Left colon (tissue), 2 donors: ENCODE results near the gene PFDN1. TPM values are rescaled to one million over a fixed set of nuclear protein-coding genes. Genes with fewer than 3 reads are reported as not detected.
"Not testable (repeated sequence)": the region's sequence is repeated elsewhere in the genome, so short reads cannot be mapped to it uniquely, and the experiment has no call there.

Experiments used
- ATAC-seq: fragments of 200-7000 bp; cut with Tn5 transposase; one replicate; pipeline ENCODE4 v1.9.1; 2020; ENCODE audit warnings: mild to moderate bottlenecking, moderate library complexity
- DNase-seq, 2 donors: peaks; one replicate each; pipeline ENCODE4 v3.0.0-alpha.2; 2020
- intact Hi-C, 2 donors: fragments of 100-400 bp; cut with DNase I in 1 of 2; cut with micrococcal nuclease in 1 of 2; formaldehyde crosslinking; loops; one replicate each; pipeline versions ENCODE4 v1.11.2 to v1.14.0; 2022; cut with DNase I, micrococcal nuclease
- total RNA-seq, 2 donors: library from RNA; stranded (reverse); fragmentation: NEBNext Ultra II Directional; extraction: Animal tissue kit (Norgen Biotek cat#: 25700); gene quantifications; one replicate each; pipeline ENCODE4 v1.2.1, GENCODE V29; 2021
- donor health status: DM: no; HTN: no; CAD: no.
- donor health status: DM: yes; HTN: yes; CAD: no.

PFDN1 gene
- total RNA-seq, 2 donors from 2014 or later: 37.2 TPM

DNA sequence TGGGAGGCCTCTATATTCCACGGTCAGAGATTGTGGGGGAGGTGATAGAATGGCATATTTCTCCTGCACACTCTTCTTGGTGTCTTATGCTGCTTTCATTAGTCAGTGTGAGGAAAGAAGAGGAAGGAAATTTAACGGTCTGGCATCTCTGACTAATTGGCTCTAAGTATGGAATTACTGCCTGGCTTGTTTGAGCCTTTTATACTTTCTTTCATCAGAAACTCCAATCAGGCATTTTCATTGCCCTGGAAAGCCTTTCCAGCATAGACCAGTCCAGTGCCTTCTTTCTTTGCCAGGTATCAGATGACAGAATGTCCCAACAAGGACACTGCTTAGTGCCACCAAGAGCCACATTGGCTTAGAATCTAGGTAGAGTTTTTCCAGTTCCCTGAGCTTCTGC is 97.7 kb downstream of the PFDN1 start:
- DNase-seq (no peak), ATAC-seq (no peak)
- intact Hi-C loops: no loop called here

DNA sequence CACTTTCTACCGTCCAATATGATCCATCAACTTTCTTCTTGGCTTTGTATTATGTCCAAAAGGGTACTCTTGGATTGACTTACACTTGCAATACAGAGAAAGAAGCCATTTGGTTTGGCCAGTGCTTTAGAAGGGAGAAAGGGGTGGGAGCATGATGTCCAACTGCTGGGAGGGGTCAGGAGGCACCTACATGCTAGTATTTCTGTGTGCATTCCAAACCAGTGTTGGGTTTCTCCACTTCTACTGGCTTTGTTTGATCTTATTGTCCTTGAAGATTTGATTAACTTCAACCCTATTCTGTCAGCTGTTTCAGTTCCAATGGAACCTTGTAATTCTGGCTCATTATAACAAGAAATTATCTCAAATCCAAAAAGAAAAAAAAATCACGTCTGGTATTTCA is 100.3 kb downstream of the PFDN1 start:
- intact Hi-C loops: no loop called here
- ATAC-seq (no peak), DNase-seq (no peak)

DNA sequence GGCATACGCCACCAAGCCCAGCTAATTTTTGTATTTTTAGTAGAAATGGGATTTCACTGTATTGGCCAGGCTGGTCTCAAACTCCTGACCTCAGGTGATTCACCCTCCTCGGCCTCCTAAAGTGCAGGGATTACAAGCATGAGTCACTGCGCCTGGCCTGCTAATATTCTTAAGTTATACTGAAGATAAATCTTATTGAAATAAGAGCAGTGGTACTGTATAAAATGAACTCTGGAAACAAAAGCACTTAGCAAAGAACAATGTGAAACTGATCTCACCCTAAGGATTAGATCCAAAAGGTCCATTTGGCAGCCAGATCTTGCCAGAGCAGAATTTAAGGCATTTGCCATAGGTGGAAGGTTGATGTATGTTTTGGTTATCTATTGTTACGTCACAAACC is 100.8 kb downstream of the PFDN1 start:
- DNase-seq (no peak), ATAC-seq (no peak)
- intact Hi-C loops: no loop called here

DNA sequence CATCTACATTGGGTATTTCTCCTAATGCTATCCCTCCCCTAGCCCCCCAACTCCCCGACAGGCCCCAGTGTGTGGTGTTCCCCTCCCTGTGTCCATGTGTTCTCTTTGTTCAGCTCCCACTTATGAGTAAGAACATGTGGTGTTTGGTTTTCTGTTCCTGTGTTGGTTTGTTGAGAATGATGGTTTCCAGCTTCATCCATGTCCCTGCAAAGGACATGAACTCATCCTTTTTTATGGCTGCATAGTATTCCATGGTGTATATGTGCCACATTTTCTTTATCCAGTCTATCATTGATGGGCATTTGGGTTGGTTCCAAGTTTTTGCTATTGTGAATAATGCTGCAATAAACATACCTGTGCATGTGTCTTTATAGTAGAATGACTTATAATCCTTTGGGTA is 104.0 kb downstream of the PFDN1 start:
- DNase-seq, ATAC-seq, intact Hi-C loops: not testable (repeated sequence)

DNA sequence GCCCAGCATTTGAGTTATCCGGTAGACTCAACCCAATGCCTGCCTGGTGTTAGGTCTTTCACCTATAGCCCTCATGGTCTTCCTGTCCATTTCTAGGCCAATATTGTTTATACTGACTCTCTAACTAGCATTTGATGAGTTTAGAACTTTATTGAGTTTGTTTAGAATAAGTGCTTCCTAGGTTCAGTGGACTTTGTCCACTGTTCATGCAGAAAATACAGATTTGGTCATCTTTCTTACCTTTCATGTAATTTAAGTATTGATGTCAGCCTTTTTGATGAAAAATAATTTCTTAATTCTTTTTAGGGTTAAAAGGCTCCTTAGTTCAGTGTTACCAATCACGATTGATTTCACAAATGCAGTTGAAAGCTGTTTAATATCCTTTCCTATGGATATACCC is 105.9 kb downstream of the PFDN1 start:
- ATAC-seq (peak; percentile 36), DNase-seq (no peak)
- intact Hi-C loops: no loop called here

DNA sequence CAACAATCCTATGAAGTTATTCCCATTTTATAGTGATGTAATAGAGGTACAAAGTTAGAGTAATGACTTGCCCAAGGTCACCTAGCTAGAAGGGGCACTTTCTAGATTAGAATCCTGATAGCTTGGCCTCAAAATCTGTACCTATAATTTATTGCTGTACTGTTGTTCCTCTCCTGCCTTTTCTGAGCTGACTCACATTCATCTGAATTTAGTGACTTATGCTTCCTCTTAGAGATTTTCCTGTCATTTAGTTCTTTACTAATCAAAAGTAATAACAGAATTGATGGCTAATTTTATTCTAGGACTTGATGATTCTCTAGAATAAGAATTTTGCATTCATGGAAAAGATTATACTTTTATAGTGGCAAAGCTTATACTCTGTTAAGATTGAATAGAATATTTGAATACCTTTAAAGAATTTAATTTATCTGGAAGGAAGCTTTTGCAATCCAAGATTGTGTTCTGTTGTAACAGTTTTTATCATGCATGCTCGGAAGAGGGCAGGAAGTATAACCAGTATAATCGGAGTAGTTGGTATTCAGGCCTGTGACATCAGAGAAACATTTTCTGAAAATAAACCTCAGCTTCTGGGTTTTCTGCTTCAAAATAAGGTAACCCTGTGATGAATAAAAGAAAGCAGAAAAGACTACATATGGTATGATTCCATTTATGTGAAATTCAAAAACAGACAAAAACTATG is 106.6 kb downstream of the PFDN1 start:
- DNase-seq: no peak
- intact Hi-C loops: no loop called here
- peak; percentile 31 for ATAC-seq

Other genes with a start within 250 kb of the PFDN1 start
- 10 to 100 TPM; 19.5 to 20.0 TPM for gene PURA, start 189.0 kb downstream of the PFDN1 start, total RNA-seq
- gene IGIP, start 177.2 kb downstream of the PFDN1 start, total RNA-seq: 1 to 10 TPM; 8.6 to 9.3 TPM
- 100 to 1,000 TPM; 162 to 163 TPM for gene CYSTM1, start 127.9 kb downstream of the PFDN1 start, total RNA-seq
- 10 to 100 TPM; 11.4 to 11.9 TPM for gene HBEGF, start 43.5 kb upstream of the PFDN1 start, total RNA-seq
- gene SLC4A9, start 57.1 kb upstream of the PFDN1 start, total RNA-seq: under 1 TPM; 0.31 to 0.42 TPM
- 100 to 1,000 TPM; 118 to 140 TPM for gene ANKHD1, start 98.7 kb upstream of the PFDN1 start, total RNA-seq
- gene EIF4EBP3, start 244.6 kb upstream of the PFDN1 start, total RNA-seq: 10 to 100 TPM; 27.2 to 32.9 TPM